GM18526 (cell line): ENCODE measurements around the gene NMRK2.

Experiments used
- POLR2A ChIP-seq: IDR thresholded peaks from 3 replicates; pipeline ENCODE4 v1.6.1; 2011; ENCODE audit not compliant: insufficient read length; ENCODE audit errors: extremely low read depth

The NMRK2 gene

GRCh38 chr19:3984908-3985642 lies 52.2 kb downstream of the NMRK2 start, which contains the start of gene EEF2:
EEF2 (minus strand) TSS chr19:3985463; CDS start chr19:3985380, 83 bp downstream.
- TF ChIP-seq POLR2A: peak; percentile 99

- TF ChIP-seq POLR2A: no peak
Observed at GRCh38 chr19:3985643-3986259, 52.9 kb downstream of the NMRK2 start.

GRCh38 chr19:3986260-3987041 lies 53.6 kb downstream of the NMRK2 start:
- no peak for TF ChIP-seq POLR2A

GRCh38 chr19:3987619-3988371 lies 54.9 kb downstream of the NMRK2 start:
- no peak for TF ChIP-seq POLR2A

GRCh38 chr19:3990815-3991117 lies 57.9 kb downstream of the NMRK2 start:
- no peak for TF ChIP-seq POLR2A
